Measurements from ENCODE around the gene RETREG3.
A peak's percentile ranks its signal among the peaks of the same experiment; 100 is the strongest.

The RETREG3 gene

GRCh38 chr17:42568341-42569111, 40.6 kb downstream of the RETREG3 start:
- no peak for TF ChIP-seq CTCF (IDR thresholded peaks at IDR 0.05; ENCODE audit: low read length, missing control alignments)
- H3K4me3 ChIP-seq (replicated peaks; ENCODE audit: low read depth, low read length), result no peak overlapping the region
- DNase-seq (ENCODE audit: low read depth), result no peak

- H3K4me3 ChIP-seq (replicated peaks; ENCODE audit: low read depth, low read length), result peak within 1 kb of the TSS; percentile 89
- peak; percentile 90 for DNase-seq (ENCODE audit: low read depth)
- no peak for TF ChIP-seq CTCF (IDR thresholded peaks at IDR 0.05; ENCODE audit: low read length, missing control alignments)
These were observed 42.1 kb downstream of the RETREG3 start, which contains the start of gene MLX for GRCh38 chr17:42566883-42567573. MLX (plus strand) TSS chr17:42567100; CDS start chr17:42567125, 25 bp downstream.

- peak overlapping the region; percentile 89 for H3K4me3 ChIP-seq (replicated peaks; ENCODE audit: low read depth, low read length)
- TF ChIP-seq CTCF (IDR thresholded peaks at IDR 0.05; ENCODE audit: low read length, missing control alignments), result no peak
- no peak for DNase-seq (ENCODE audit: low read depth)
These were observed 42.8 kb downstream of the RETREG3 start for GRCh38 chr17:42566215-42566882.

GRCh38 chr17:42565523-42566214, 43.5 kb downstream of the RETREG3 start:
- no peak for DNase-seq (ENCODE audit: low read depth)
- no peak for TF ChIP-seq CTCF (IDR thresholded peaks at IDR 0.05; ENCODE audit: low read length, missing control alignments)
- no peak overlapping the region for H3K4me3 ChIP-seq (replicated peaks; ENCODE audit: low read depth, low read length)

- TF ChIP-seq CTCF (IDR thresholded peaks at IDR 0.05; ENCODE audit: low read length, missing control alignments), result no peak
- no peak for DNase-seq (ENCODE audit: low read depth)
- no peak overlapping the region for H3K4me3 ChIP-seq (replicated peaks; ENCODE audit: low read depth, low read length)
These were observed 44.2 kb downstream of the RETREG3 start for GRCh38 chr17:42564815-42565522.

GRCh38 chr17:42563950-42564349, 45.2 kb downstream of the RETREG3 start:
- TF ChIP-seq CTCF (IDR thresholded peaks at IDR 0.05; ENCODE audit: low read length, missing control alignments), result no peak
- H3K4me3 ChIP-seq (replicated peaks; ENCODE audit: low read depth, low read length), result no peak overlapping the region
- DNase-seq (ENCODE audit: low read depth), result no peak

Data from fibroblast of pulmonary artery (primary cell).